Stimulated activated memory B cell treated with anti-CD40 and anti-IgM and Interleukin-4, amounts not matched to agents 10 μg/mL and 1 μg/mL and 100 μg/mL, for 72 hours (primary cell): Measurements from ENCODE around the gene PARD6A.

ENCODE experiments used
- ATAC-seq: fragments of 150-1000 bp; cut with Tn5 transposase; 2 replicates; pipeline ENCODE4 v1.10.0; 2021
- H3K27ac Mint-ChIP-seq: one replicate; pipeline ENCODE4 v1.8.0; 2022; ENCODE audit warnings: mild to moderate bottlenecking, mixed read lengths
- H3K27me3 Mint-ChIP-seq: one replicate; pipeline ENCODE4 v1.8.0; 2022; ENCODE audit warnings: mixed read lengths
- H3K36me3 Mint-ChIP-seq: one replicate; pipeline ENCODE4 v1.8.0; 2022; ENCODE audit warnings: mixed read lengths
- H3K4me1 Mint-ChIP-seq: one replicate; pipeline ENCODE4 v1.8.0; 2022; ENCODE audit warnings: mixed read lengths
- H3K4me3 Mint-ChIP-seq: one replicate; pipeline ENCODE4 v1.8.0; 2022; ENCODE audit warnings: mild to moderate bottlenecking, moderate library complexity, mixed read lengths
- H3K9me3 Mint-ChIP-seq: one replicate; pipeline ENCODE4 v1.8.0; 2022; ENCODE audit warnings: mixed read lengths

Gene PARD6A

GRCh38 chr16:67668495-67669157 lies 7.9 kb downstream of the PARD6A start:
- Mint-ChIP-seq H3K27ac (peak overlapping the region; percentile 92), H3K36me3 (peaks cover 13% of the 10 kb centered on the region), H3K27me3 (no peaks in the 10 kb centered on the region), H3K4me1 (peaks cover 60% of the 10 kb centered on the region), H3K4me3 (peak overlapping the region; percentile 17), H3K9me3 (no peaks in the 10 kb centered on the region)
- ATAC-seq, result peak; percentile 41

- peak overlapping the region; percentile 92 for H3K27ac Mint-ChIP-seq
Observed at GRCh38 chr16:67669499-67670101, 8.8 kb downstream of the PARD6A start.

DNA sequence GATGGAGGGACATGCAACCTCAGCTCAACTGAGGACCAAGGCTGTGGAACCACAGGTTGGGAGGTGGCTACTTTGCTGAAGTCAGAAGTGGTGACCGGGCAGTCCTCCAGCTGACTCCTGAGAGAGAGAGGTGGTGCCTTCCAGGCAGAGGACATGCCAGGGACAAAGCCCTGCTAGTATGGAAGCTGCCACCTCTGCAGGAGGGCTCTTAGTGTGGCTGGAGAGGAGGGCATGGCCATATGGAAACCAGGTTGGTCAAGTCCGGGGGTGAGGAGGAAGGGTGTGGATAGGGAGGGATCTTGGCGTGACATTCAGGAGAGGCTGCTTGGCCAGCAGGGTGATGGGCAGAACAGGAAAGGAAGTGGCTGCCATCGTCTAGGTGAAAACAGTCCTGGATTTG lies 11.5 kb downstream of the PARD6A start:
- Mint-ChIP-seq H3K9me3 (no peaks in the 10 kb centered on the region), H3K4me1 (peaks cover 58% of the 10 kb centered on the region), H3K4me3 (no peak overlapping the region), H3K27ac (peak overlapping the region; percentile 62), H3K36me3 (peaks cover 9% of the 10 kb centered on the region), H3K27me3 (no peaks in the 10 kb centered on the region)
- no peak for ATAC-seq

More at GRCh38 chr16:67669499-67670101, 8.8 kb downstream of the PARD6A start:
- H3K36me3 Mint-ChIP-seq, result peaks cover 6% of the 10 kb centered on the region
- no peak for ATAC-seq
- H3K4me1 Mint-ChIP-seq, result peaks cover 60% of the 10 kb centered on the region
- no peaks in the 10 kb centered on the region for H3K27me3 Mint-ChIP-seq
- no peaks in the 10 kb centered on the region for H3K9me3 Mint-ChIP-seq
- no peak overlapping the region for H3K4me3 Mint-ChIP-seq

GRCh38 chr16:67672739-67673662 lies 12.2 kb downstream of the PARD6A start:
- H3K4me3 Mint-ChIP-seq, result no peak overlapping the region
- H3K27ac Mint-ChIP-seq, result peak overlapping the region; percentile 62
- ATAC-seq, result peak; percentile 60
- H3K9me3 Mint-ChIP-seq, result no peaks in the 10 kb centered on the region
- H3K27me3 Mint-ChIP-seq, result no peaks in the 10 kb centered on the region
- peaks cover 9% of the 10 kb centered on the region for H3K36me3 Mint-ChIP-seq
- H3K4me1 Mint-ChIP-seq, result peaks cover 52% of the 10 kb centered on the region

GRCh38 chr16:67673712-67674580 lies 13.2 kb downstream of the PARD6A start:
- peak overlapping the region; percentile 62 for H3K27ac Mint-ChIP-seq
- ATAC-seq, result no peak
- H3K4me3 Mint-ChIP-seq, result no peak overlapping the region
- H3K4me1 Mint-ChIP-seq, result peaks cover 42% of the 10 kb centered on the region
- no peaks in the 10 kb centered on the region for H3K9me3 Mint-ChIP-seq
- H3K36me3 Mint-ChIP-seq, result peaks cover 9% of the 10 kb centered on the region
- H3K27me3 Mint-ChIP-seq, result no peaks in the 10 kb centered on the region

- Mint-ChIP-seq H3K27ac (peak overlapping the region; percentile 62), H3K4me3 (no peak overlapping the region), H3K36me3 (peaks cover 9% of the 10 kb centered on the region), H3K9me3 (no peaks in the 10 kb centered on the region), H3K27me3 (no peaks in the 10 kb centered on the region), H3K4me1 (peaks cover 31% of the 10 kb centered on the region)
- peak; percentile 22 for ATAC-seq
Observed at GRCh38 chr16:67674851-67675578, 14.3 kb downstream of the PARD6A start.

- Mint-ChIP-seq H3K27me3 (no peaks in the 10 kb centered on the region), H3K4me1 (peaks cover 30% of the 10 kb centered on the region), H3K36me3 (peaks cover 9% of the 10 kb centered on the region), H3K4me3 (no peak overlapping the region), H3K9me3 (no peaks in the 10 kb centered on the region), H3K27ac (no peak overlapping the region)
- ATAC-seq, result no peak
Observed at GRCh38 chr16:67675579-67675935, 14.8 kb downstream of the PARD6A start.

DNA sequence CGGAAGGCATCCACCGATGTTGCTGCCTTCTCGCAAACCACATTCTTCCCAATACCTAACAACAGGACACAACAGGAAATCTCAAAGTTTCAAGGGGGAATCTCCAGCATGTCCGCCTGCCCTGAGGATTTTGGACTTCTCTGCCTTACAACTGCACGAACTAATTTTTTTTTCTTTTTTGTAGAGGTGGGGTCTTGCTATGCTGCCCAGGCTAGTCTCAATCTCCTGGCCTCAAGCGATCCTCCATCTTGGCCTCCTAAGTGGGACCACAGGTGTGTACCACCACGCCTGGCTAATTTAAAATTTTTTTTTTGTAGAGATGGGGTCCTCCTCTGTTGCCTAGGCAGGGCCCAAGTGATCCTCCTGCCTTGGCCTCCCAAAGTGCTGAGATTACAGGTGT lies 15.2 kb downstream of the PARD6A start:
- no peaks in the 10 kb centered on the region for H3K27me3 Mint-ChIP-seq
- H3K4me1 Mint-ChIP-seq, result peaks cover 30% of the 10 kb centered on the region
- H3K9me3 Mint-ChIP-seq, result no peaks in the 10 kb centered on the region
- no peak overlapping the region for H3K27ac Mint-ChIP-seq
- peaks cover 11% of the 10 kb centered on the region for H3K36me3 Mint-ChIP-seq
- no peak overlapping the region for H3K4me3 Mint-ChIP-seq
- no peak for ATAC-seq

GRCh38 chr16:67676516-67676915 lies 15.8 kb downstream of the PARD6A start:
- peak overlapping the region; percentile 27 for H3K27ac Mint-ChIP-seq
- peaks cover 30% of the 10 kb centered on the region for H3K4me1 Mint-ChIP-seq
- H3K4me3 Mint-ChIP-seq, result no peak overlapping the region
- no peaks in the 10 kb centered on the region for H3K9me3 Mint-ChIP-seq
- H3K36me3 Mint-ChIP-seq, result peaks cover 14% of the 10 kb centered on the region
- H3K27me3 Mint-ChIP-seq, result no peaks in the 10 kb centered on the region
- no peak for ATAC-seq

DNA sequence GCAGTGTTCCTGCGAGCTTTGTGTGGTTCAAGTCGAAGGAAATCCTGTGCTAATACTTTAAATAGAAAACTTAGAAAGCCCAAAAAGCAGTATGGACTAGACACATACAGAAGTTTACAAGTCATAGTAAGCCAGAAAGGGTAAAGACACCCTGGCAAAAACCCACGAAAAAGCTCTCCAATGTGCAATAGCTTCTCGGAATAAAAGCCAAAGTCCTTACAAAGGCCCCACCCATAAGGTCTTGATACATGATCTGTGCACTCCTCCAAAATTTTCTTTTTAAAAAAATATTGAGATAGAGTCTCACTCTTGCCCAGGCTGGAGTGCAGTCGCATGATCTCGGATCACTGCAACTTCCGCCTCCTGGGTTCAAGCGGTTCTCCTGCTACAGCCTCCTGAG lies 16.2 kb downstream of the PARD6A start:
- Mint-ChIP-seq H3K36me3 (peaks cover 15% of the 10 kb centered on the region), H3K9me3 (no peaks in the 10 kb centered on the region), H3K4me1 (peaks cover 30% of the 10 kb centered on the region), H3K27ac (peak overlapping the region; percentile 27), H3K4me3 (no peak overlapping the region), H3K27me3 (no peaks in the 10 kb centered on the region)
- no peak for ATAC-seq

DNA sequence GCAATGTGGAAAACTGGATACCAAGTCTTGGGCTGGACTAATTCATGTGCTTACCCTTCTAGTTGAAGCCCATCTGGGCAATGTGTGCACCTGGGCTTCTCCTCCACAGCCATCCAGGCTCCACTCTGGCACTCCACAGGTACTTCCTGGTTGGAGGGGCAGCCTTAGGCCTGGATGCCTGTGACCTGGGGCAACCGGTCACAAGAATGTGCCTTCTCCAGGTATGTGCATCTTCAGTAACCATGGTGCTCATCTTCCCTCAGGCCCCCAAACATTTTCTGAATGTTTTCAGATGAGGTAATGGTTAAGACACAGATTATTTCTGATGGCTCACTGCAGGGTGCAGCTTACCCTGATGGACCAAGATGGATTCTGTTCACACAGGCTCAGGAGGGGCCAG lies 17.0 kb downstream of the PARD6A start:
- H3K4me3 Mint-ChIP-seq, result no peak overlapping the region
- no peaks in the 10 kb centered on the region for H3K27me3 Mint-ChIP-seq
- H3K4me1 Mint-ChIP-seq, result peaks cover 24% of the 10 kb centered on the region
- H3K27ac Mint-ChIP-seq, result peak overlapping the region; percentile 27
- no peaks in the 10 kb centered on the region for H3K9me3 Mint-ChIP-seq
- ATAC-seq, result no peak
- H3K36me3 Mint-ChIP-seq, result peaks cover 22% of the 10 kb centered on the region

DNA sequence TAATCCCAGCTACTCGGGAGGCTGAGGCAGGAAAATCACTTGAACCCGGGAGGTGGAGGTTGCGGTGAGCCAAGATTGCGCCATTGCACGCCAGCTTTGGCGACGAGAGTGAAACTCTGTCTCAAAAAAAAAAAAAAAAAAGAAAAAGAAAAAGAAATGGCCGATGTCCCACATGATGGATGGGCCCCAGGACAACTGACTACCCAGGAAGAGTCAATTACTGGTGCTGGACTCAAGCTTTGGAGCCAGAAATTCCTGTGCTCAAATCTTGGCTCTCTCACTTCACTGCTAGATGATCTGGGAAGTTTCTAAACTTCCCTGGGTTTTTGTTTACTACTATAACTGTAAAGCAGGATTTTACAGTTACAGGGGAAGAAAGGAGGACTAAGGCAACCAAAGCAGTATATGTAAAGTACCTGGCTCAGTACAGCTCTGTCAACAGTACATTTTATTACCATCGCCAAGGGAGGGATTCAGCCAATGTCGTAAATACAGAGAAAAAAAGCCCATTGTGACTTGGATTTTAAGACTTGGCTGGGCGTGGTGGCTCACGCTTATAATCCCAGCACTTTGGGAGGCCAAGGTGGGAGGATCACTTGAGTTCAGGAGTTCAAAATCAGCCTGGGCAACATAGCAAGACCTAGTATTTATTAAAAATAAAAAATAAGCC lies 17.7 kb downstream of the PARD6A start:
- Mint-ChIP-seq H3K4me1 (peaks cover 21% of the 10 kb centered on the region), H3K4me3 (no peak overlapping the region), H3K27me3 (no peaks in the 10 kb centered on the region), H3K9me3 (no peaks in the 10 kb centered on the region), H3K36me3 (peaks cover 26% of the 10 kb centered on the region), H3K27ac (no peak overlapping the region)
- no peak for ATAC-seq

- Mint-ChIP-seq H3K4me1 (peaks cover 9% of the 10 kb centered on the region), H3K4me3 (no peak overlapping the region), H3K27me3 (no peaks in the 10 kb centered on the region), H3K36me3 (peaks cover 30% of the 10 kb centered on the region), H3K9me3 (no peaks in the 10 kb centered on the region), H3K27ac (no peak overlapping the region)
- no peak for ATAC-seq
Observed at GRCh38 chr16:67679935-67680897, 19.5 kb downstream of the PARD6A start.
